ENCODE results near the gene ITGA8.
"Not testable (repeated sequence)": the region's sequence is repeated elsewhere in the genome, so short reads cannot be mapped to it uniquely, and the experiment has no call there.

The ITGA8 gene

DNA sequence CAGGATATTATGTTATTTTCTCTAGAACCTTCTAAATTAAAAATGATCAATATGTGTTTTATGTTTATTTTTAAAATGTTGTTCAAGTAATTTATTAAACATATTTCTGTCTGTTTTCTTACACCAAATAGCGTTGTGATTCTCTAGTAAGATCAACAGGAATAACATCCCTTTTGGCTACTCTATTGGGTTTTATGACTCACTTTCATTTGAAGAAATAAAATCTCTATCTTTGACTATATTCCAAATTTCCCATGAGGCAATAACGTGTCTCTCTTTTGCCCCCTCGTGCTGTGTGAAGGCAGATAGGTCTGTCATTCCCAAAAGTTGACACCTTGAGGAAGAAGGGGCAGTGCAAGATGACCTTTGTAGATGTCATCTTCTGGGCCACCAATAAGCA lies 40.9 kb downstream of the ITGA8 start:
- no peak for DNase-seq (ENCODE audit: low spot score)

DNA sequence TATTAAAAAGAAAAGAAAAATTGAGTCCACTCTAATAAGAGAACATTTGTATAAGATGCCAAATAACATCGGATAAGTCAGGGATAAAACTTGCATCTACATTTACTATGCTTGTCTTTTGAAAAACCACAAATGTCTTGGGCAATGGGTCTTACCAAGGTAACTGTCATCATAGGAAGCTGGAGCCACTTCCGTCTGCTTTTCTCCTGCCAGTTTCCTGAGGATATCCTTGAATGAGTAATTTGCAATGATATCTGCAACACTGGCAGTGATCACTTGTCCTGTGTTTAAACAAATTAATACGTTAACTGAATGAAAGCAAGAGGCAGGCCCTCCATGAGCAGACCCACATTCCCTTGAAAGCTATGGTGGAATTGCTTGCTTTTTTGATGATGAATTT lies 47.3 kb downstream of the ITGA8 start:
- DNase-seq (ENCODE audit: low spot score) = no peak

DNA sequence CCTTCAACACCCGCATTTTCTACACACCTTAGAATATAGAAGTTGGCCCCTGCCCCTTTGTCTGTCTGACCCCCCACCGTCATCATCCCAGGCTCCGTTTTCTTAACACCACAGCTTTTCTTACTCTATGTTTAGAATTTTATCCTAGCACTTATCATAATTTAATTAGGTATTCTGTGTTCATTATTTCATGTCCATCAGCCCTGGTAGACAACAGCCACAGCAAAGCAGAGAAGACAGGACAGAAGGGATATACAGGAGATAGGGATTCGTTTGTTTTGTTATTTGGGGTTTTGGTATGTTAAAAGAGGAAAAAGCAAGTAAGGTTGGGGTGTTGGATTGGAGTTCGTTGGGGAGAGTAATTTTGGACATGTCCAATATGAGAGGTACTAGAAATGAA lies 48.8 kb downstream of the ITGA8 start:
- DNase-seq (ENCODE audit: low spot score) = no peak

DNA sequence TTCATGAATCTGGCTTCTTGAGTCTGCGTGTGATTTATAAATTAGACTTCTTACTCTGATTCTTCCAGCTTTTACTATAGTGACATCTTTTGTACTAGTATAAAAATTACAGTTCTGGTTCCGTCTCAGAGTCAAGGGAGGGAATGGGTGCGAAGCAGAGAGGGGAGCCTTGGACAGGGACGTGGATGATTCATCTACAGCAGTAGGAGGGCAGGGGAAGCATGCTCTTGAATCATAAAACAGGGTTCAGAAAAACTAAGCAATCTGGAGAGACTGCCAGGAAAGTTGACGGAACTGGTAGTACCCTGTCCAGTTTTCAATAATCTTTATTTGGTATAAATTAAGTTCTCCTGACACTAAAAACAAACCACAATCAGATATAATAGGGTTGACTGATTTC lies 58.1 kb downstream of the ITGA8 start:
- DNase-seq (ENCODE audit: low spot score) = no peak

DNA sequence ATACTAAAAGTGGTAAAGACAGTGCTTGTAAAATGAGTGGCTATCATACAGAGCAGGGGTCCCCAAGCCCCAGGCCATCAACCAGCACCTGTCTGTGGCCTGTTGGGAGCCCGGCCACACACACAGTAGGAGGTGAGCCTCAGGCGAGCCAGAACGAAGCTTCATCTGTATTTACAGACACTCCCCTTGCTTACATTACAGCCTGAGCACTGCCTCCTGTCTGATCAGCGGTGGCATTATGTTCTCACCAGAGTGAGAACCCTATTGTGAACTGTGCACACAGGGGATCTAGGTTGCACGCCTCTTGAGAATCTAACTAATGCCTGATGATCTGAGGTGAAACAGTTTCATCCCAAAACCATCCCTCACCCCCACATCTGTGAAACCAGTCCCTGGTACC lies 58.7 kb downstream of the ITGA8 start:
- no peak for DNase-seq (ENCODE audit: low spot score)

DNA sequence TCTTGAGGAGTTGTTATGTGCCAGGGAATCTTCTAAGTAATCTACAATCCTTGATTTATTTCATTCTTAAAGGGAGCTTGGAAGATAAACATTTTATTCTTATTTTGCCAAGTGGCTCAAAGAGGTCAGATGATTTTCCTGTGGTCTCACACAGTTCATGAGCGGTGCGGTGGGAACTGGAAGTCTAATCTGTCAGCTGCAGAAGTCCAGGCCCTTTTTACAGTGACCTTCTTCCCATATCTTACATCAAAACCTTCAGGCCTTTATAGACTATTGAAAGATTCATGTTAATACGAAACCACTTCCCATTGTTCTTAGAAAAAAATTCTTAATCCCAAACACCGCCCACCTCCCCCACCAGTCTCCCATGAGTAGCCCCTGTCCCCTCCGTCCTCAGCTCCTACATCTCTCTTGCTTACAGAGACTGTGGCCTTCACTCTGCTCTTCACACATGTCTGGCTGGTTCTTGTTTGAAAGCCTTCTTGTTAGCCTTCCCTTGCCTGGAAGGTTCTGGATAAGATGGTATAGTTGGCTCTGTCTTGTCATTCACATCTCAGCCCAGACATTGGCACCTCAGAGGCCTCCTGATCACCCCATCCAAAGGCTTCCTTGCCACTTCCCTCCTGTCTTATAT lies 61.5 kb downstream of the ITGA8 start:
- no peak for DNase-seq (ENCODE audit: low spot score)

DNA sequence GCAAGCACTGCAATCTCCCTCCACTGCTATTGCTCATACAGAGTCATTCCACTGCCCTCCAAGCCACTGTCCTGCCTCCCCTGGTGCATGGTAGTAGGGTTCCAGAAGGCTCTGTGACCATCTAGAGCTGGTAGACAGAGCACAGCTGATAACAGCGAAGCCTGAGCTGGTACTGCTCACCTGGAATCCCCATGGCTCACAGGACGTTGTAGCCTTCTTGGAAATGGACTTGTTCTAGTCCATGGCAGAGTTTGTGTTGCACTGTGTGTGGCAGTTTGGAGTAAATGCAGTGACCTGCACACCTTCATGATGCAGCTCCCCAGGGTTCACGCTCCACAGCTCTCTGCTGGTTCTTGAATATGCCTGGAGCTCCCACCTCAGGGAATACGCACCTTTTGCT lies 67.0 kb downstream of the ITGA8 start:
- no peak for DNase-seq (ENCODE audit: low spot score)

DNA sequence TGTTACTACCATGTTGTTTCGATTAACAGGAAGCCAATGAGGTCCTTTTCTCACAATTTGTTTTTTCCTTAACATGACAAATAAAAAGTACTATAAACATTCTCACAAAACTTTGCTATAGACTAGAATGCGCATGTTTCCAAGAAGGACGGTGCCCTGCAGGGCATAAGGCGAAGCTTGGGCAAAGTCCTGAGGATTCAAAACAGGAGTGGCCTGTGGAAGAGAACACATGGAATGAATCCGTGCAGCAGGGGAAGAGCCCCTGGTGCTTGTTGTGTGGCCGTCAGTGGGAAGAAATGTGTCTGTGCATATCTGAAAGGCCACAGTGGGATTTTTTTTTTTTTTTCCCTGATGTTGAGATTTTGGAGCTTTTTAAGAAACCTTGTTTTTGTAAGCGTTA lies 67.6 kb downstream of the ITGA8 start:
- no peak for DNase-seq (ENCODE audit: low spot score)

DNA sequence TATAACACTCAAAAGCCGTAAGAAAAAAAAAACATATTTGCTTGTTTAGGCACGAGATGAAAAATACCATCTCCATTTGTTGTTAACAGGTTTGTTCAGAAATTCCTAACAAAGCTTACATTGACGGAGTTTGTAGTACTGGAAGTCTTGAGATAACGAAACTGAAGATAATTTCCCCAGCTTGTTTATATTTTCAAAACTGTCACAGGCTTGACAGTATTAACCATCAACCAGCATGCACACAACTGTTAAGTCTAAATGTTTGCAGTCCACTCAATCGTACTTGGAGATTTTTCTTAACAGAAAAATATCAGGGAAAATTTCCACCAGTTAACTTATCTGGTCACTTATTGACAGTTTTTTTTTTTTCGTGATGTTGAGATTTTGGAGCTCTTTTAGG lies 68.5 kb downstream of the ITGA8 start:
- DNase-seq (ENCODE audit: low spot score) = no peak

DNA sequence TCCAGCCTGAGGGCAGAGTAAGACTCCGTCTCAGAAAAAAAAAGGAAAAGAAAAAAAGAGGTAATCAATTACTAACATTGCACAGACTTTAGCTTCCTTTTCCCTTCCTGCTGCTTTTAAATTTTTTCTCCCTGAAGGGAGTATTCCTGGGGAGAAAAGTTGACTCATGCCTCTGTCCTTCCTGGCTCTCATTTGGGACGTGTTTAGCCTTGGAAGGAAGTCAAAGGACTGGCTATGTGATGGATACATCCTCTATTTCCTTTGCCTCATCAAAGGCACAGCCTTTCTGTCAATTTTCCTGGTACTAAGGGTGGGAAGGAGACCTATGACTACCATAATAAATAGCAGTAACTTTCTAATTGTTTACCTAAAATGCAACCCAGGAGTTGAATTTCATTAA lies 77.6 kb downstream of the ITGA8 start:
- no peak for DNase-seq (ENCODE audit: low spot score)

DNA sequence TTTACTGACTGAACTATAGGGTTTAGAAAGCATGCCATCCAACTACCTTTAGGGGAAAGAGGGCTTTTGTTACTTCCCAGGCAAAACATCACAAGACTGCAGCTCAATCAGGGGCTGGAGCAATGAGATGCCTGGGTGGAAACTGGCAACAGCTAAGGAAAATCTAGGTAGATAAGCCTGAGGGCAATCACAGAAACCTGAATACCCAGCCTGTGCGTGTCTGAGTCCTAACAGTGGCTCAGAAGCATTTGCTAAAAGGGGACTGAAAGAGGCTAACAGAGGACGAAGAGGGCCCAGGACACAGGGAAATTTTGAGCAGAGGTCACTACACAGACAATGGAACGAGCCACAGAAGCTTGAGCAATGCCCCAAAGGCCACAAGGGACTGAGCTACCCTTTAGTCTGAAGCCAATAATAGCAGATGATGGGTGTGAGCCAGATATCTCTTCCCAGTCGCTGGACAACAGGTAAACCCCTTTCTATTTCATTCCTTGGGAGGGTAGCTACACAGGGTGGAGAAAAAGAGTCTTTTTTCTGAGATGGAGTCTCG lies 79.1 kb downstream of the ITGA8 start:
- no peak for DNase-seq (ENCODE audit: low spot score)

DNA sequence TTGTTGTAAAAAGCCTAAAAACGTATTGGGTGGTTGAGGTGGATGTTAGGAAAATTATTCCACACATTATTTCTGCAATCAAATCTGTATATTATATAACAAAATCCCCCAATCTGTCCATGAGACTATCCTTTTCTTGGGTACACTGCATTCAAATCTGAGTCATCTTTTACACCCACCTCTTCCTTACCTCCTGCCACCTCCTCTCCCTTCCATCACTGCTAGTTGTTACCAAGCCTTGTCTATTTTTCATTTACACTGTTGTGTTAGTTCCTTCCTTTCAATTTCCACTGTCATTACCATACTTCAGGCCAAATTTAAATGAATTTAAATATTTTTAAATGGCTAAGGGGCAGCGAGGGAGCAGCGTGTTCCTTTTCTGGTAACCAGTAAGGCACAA lies 83.3 kb downstream of the ITGA8 start:
- peak; percentile 64 for DNase-seq (ENCODE audit: low spot score)

DNA sequence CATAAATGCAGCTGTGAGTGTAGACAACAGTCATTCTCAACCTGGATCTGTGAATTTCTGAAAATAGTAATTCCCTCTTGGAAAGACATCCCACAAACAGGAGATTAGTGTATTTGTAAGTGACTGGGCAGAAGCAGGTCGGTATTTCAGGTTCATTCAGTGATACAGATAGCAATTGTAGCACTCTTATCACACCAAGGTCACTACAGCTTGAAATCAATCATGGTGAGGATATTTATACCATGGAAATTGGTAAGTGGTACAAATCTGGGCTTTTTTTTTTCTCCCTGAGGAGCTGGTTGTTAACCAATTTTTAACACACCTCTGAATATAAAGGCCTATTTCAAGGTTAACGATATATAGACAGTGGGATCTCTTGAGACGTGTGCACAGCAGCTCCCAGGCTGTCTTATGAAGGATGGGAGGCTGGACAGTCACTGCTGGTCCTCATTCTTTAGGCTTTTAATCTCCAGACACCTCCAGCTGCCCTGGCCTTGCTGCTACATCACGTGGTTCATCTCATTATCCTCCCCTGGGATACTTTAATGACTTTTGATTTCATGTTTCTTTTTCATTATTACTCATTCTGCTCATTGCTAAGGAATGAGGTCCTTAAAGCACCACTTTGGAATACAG lies 87.1 kb downstream of the ITGA8 start:
- DNase-seq (ENCODE audit: low spot score) = no peak

DNA sequence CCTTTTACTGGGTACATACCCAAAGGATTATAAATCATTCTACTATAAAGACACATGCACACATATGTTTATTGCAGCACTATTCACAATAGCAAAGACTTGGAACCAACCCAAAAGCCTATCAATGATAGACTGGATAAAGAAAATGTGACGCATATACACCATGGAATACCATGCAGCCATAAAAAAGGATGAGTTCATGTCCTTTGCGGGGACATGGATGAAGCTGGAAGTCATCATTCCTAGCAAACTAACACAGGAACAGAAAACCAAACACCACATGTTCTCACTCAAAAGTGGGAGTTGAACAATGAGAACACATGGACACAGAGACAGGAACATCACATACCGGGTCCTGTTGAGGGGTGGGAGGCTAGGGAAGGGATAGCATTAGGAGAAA lies 88.5 kb downstream of the ITGA8 start:
- not testable (repeated sequence) for DNase-seq (ENCODE audit: low spot score)

DNA sequence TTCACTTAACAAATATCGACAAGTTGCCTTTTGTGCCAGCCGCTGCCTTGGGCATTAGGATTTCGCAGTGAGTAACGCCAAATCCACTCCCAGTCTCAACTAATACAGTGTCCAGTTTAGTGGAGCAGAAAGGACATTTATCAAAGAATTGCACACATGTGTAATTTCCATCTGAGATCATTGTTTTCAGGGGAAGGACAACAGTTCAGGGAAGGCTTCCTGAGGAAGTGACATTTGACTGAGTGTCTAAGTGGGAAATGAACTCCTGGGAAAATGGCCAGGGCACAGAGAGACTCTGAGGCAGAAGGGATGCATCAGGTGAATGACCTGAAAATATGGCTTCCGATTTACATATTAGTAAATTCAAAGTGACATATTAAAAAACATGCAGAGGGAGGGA lies 89.4 kb downstream of the ITGA8 start:
- no peak for DNase-seq (ENCODE audit: low spot score)

DNA sequence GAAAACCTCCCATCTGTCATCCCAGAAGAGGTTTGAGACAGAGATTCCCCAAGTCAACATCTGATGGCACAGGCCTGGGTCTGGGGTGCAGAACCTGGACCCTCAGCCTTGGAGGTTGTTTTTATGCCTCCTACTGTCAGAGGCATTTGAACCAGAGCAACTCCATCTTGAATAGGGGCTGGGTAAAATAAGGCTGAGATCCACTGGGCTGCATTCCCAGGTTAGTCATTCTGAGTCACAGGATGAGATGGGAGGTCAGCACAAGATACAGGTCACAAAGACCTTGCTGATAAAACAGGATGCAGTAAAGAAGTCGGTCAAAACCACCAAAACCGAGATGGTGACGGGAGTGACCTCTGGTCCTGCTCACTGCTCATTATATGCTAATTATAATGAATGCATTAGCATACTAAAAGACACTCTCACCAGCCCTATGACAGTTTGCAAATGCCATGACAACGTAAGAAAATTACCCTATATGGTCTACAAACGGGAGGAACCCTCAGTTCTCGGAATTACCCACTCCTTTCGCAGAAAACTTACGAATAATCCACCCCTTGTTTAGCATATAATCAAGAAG lies 92.0 kb downstream of the ITGA8 start:
- DNase-seq (ENCODE audit: low spot score) = no peak

DNA sequence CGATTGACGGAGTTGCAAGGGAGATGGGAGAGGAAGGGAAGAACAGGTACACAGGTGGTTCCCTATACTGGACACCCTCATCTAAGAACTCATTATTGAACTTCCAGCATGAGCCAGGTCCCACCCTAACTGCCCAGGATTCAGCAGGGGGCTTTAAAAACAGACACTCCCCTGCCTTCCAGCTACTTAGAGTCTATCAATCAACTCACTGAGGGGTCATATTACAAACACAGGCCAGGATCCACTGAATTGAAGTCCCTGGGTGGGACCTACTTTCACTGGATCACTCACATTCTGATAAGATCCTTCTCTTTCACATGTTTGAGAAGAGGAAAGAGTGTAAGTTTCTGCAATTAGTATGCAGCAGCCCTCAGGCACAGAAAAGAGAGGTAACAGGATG lies 92.8 kb downstream of the ITGA8 start:
- DNase-seq (ENCODE audit: low spot score) = no peak

DNA sequence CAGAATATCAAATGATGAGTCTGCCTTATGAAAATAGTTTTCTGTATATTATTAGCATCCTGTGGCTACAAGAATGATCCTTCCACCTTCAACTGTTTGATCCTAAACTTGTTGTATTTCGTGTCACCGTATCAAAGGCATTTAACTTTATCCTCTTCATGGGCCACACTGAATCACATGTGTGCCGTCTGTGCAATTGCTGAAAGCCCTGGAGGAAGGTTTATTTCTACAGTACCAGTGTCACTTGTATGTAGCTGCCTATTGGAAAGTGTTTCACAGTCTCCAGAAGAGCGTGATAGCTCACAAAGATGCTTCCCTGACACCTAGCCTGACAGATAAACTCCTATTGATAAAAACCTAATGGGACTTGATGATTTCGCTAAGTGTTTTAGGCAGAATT lies 94.5 kb downstream of the ITGA8 start:
- no peak for DNase-seq (ENCODE audit: low spot score)

DNA sequence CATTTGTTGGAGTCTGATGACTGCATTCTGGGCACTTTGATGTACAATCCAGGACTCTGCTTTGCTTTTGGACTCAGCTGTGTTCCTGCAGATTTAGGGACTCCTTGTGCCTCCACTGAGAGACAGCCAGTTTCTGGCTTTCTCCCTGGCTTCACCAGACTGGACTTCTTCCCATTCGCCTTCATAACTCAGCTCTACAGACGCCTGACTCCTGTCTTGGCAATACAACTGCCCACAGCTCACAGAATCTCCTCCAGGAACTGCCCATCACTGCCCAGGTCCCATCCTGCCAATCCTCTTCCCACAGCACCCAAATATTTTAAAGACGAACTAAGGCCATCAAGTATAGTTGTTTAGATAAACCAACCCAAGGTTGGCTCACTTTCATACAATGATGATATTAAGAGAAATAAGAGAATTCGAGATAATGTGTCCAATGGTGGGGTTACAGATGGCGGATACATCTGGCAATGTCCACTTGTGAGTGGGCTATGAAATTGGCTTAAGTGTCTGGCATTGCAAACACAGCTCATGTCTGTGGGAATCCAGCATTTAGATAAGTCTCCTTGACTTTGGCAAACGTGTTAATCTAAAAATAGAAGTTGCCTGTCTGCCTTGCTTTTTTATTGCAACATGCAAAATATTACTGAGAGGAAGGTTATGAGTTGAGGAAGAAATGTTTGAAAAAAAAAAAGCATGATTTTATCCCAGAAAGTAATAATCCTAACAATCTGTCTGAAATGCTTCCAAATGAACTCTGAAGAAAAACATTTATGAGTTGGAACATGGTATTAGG lies 95.1 kb downstream of the ITGA8 start:
- DNase-seq (ENCODE audit: low spot score) = no peak

DNA sequence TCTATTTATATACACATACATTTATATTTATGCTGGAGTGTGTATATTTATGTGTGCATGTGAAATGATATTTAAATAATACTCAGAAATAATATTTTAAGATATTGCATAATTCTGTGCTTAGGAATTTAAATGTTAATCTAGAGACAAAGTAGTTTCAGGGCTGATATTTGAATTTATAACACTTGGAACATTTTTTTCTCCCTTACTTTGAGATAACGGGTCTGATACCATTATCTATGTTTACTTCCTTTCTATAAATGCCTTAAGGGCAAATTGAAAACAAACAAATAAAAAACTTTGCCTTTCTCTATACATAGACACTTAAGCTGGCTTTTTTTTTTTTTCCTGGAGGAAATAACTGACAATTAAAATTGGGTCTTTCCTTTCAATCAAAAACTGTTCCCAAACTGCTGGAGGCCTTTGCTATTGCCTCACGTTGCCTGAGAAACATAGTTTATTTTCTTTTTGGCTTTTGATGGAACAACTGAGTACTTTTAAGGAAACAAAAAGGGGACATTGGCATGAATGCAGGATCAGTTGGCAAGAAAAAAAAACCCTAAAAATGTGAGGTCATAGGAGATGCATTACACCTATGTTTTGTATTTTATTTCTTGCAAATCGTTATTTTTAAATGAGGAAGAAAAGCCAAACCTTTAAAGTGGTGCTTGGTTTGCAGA lies 98.7 kb downstream of the ITGA8 start:
- DNase-seq (ENCODE audit: low spot score) = no peak

DNA sequence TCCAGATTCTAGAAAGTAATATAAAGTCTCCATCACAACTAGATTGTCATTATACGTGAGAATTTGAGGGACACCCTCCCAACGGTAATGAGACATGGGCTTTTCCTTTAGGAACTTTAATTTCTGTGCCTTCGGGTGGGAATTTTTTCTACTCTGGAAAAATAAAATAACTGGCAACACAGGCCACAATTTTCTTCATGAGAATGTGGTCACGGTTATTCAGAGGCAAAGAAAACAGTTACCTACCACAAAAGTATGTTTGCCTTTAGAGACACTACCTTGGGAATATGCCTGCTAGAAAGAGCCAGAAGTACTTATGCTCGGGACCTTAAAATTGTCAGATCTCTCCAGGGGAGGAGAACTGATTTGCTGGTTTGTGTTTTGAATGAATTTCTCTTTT lies 99.4 kb downstream of the ITGA8 start:
- no peak for DNase-seq (ENCODE audit: low spot score)

DNA sequence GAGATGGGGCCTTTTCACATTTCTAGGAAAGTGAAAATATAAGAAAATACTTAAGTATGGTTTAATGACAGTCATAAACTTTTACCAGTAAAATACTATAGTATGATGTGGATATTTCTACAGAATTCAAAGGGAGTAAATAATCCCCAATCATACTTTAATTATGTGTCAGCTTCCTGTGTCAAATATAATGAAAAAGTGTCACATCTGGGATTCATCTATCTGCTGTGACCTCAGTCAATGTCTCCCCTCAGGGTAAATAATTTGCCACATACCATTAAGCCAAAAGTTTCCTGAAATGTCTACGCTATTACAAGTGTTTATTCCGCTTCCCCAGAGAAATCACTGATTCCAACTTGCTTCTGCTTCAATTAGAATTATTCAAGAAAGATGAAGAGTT lies 110.5 kb downstream of the ITGA8 start:
- DNase-seq (ENCODE audit: low spot score) = no peak
